ENCODE results near the gene MORC2.

DNA sequence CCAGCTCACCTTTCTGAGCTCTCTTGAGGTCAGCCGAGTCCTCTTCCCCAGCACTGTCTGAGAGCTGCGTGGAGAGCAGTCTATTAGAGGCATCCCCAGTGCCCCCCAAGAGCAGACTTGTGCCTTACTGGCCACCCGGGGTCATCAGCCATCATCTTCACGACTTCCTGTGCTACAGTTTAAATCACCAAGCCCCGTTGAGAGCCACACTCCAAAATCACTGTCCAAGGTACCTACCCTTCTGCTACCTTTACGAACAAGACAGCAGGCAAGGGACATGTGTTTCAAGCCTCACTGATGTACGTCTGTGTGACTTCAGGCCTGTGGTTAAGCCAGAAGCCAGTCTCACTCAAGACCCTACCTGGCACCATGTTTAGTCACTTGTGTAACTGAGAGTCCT, 35.1 kb downstream of the MORC2 start:
- TF ChIP-seq, protein P1, sequence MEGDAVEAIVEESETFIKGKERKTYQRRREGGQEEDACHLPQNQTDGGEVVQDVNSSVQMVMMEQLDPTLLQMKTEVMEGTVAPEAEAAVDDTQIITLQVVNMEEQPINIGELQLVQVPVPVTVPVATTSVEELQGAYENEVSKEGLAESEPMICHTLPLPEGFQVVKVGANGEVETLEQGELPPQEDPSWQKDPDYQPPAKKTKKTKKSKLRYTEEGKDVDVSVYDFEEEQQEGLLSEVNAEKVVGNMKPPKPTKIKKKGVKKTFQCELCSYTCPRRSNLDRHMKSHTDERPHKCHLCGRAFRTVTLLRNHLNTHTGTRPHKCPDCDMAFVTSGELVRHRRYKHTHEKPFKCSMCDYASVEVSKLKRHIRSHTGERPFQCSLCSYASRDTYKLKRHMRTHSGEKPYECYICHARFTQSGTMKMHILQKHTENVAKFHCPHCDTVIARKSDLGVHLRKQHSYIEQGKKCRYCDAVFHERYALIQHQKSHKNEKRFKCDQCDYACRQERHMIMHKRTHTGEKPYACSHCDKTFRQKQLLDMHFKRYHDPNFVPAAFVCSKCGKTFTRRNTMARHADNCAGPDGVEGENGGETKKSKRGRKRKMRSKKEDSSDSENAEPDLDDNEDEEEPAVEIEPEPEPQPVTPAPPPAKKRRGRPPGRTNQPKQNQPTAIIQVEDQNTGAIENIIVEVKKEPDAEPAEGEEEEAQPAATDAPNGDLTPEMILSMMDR (IDR thresholded peaks at IDR 0.05; ENCODE audit: low read depth, low read length, missing input control): no peak
- no peak for TF ChIP-seq FOXA1 (IDR thresholded peaks at IDR 0.05)
- TF ChIP-seq GABPA (IDR thresholded peaks at IDR 0.05 in 1 of 2, conservative IDR thresholded peaks at IDR 0.05 in 1 of 2): no peak
- TF ChIP-seq EGR1 (IDR thresholded peaks at IDR 0.05; ENCODE audit: low read depth in 2 of 2): no peak
- TF ChIP-seq, protein P2, sequence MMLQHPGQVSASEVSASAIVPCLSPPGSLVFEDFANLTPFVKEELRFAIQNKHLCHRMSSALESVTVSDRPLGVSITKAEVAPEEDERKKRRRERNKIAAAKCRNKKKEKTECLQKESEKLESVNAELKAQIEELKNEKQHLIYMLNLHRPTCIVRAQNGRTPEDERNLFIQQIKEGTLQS (IDR thresholded peaks at IDR 0.05): no peak
- no peak for TF ChIP-seq RAD21 (IDR thresholded peaks at IDR 0.05)
- no peak for TF ChIP-seq YY1 (IDR thresholded peaks at IDR 0.05)
- TF ChIP-seq, protein P3, sequence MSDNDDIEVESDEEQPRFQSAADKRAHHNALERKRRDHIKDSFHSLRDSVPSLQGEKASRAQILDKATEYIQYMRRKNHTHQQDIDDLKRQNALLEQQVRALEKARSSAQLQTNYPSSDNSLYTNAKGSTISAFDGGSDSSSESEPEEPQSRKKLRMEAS (IDR thresholded peaks at IDR 0.05): no peak
- no peak for TF ChIP-seq FOXA2 (IDR thresholded peaks at IDR 0.05)
